C4-2B (cell line): ENCODE data around the gene MOBP.

Experiments used
- CTCF ChIP-seq: fragments of 450-650 bp; conservative IDR thresholded peaks from 2 replicates; pipeline ENCODE4 v1.5.1; 2017; ENCODE audit warnings: mild to moderate bottlenecking
- ZFX ChIP-seq: fragments of 450-650 bp; IDR thresholded peaks from 2 replicates; pipeline ENCODE4 v1.6.1; 2017

- TF ChIP-seq CTCF (peak; percentile 83), ZFX (no peak)
These were observed 74.4 kb downstream of the MOBP start for GRCh38 chr3:39541917-39542329.
